SJCRH30 (cell line): ENCODE measurements around the gene ANKRD26. TPM values are rescaled to one million over a fixed set of nuclear protein-coding genes. Genes with fewer than 3 reads are reported as not detected.

Source experiments
- DNase-seq, 2 experiments: peaks; one replicate each; pipeline ENCODE4 v3.0.0-alpha.2; 2015 to 2020
- H3K27ac ChIP-seq: fragments of 250-450 bp; sonication (Bioruptor Pico); 2 replicates; pipeline ENCODE4 v1.5.1; 2020; ENCODE audit warnings: mild to moderate bottlenecking, moderate library complexity
- H3K27me3 ChIP-seq: fragments of 250-450 bp; sonication (Bioruptor Pico); 2 replicates; pipeline ENCODE4 v1.5.1; 2020; ENCODE audit warnings: mild to moderate bottlenecking, moderate library complexity
- H3K36me3 ChIP-seq: fragments of 250-450 bp; sonication (Bioruptor Pico); 2 replicates; pipeline ENCODE4 v1.5.1; 2020; ENCODE audit warnings: mild to moderate bottlenecking, moderate library complexity
- H3K4me1 ChIP-seq: fragments of 250-450 bp; sonication (Bioruptor Pico); 2 replicates; pipeline ENCODE4 v1.5.1; 2020; ENCODE audit warnings: mild to moderate bottlenecking, moderate library complexity
- H3K4me3 ChIP-seq: fragments of 250-450 bp; sonication (Bioruptor Pico); 2 replicates; pipeline ENCODE4 v1.5.1; 2020; ENCODE audit warnings: mild to moderate bottlenecking, moderate library complexity
- H3K9me3 ChIP-seq: fragments of 250-450 bp; sonication (Bioruptor Pico); replicated peaks from 2 replicates; pipeline ENCODE4 v1.5.1; 2020; ENCODE audit warnings: mild to moderate bottlenecking, moderate library complexity
- total RNA-seq: library from RNA; depleted of rRNA; stranded (reverse); fragments of >200 nt; shearing (Covaris generic); gene quantifications from 2 replicates; pipeline ENCODE4 v1.2.3, GENCODE V29; 2014; rRNA removed

The ANKRD26 gene
- total RNA-seq, 1 experiment from 2014 or later: 13.9 TPM

- no peaks in the 10 kb centered on the region; the same call in 1 of the 2 replicates for H3K27me3 ChIP-seq
- no peaks in the 10 kb centered on the region for H3K9me3 ChIP-seq
- no peaks in the 10 kb centered on the region for H3K4me1 ChIP-seq
- no peak overlapping the region for H3K4me3 ChIP-seq
- no peak overlapping the region for H3K27ac ChIP-seq
- H3K36me3 ChIP-seq: no peaks in the 10 kb centered on the region
- DNase-seq: no peak
These were observed 121.8 kb downstream of the ANKRD26 start for GRCh38 chr10:26978519-26978918.

DNA sequence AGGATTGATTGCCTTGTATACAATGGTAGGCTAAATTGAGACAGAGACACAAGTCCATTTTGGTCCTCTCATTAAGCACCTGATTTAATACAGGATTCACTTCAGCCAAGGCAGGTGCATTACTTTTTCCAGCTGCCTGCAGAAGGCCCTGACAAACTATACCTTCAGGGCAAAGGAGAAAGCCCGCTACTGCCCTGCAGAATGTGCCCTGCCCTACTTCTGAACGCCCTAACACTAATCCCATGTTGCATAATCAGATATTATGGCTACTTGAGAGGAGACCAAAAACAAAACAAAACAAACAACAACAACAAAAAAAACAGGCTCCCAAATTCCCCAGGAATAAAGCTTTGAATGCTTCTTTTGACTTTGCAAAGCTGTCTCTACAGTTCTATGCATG, 122.7 kb downstream of the ANKRD26 start:
- no peaks in the 10 kb centered on the region for H3K36me3 ChIP-seq
- H3K9me3 ChIP-seq: no peaks in the 10 kb centered on the region
- no peak overlapping the region for H3K27ac ChIP-seq
- no peak for DNase-seq
- H3K27me3 ChIP-seq: no peaks in the 10 kb centered on the region; the same call in 1 of the 2 replicates
- H3K4me3 ChIP-seq: no peak overlapping the region
- no peaks in the 10 kb centered on the region for H3K4me1 ChIP-seq

GRCh38 chr10:26970667-26971066, 129.6 kb downstream of the ANKRD26 start:
- Histone ChIP-seq H3K27ac (no peak overlapping the region), H3K27me3 (no peaks in the 10 kb centered on the region), H3K9me3 (no peaks in the 10 kb centered on the region), H3K4me3 (no peak overlapping the region), H3K4me1 (no peaks in the 10 kb centered on the region), H3K36me3 (no peaks in the 10 kb centered on the region)
- DNase-seq: no peak

- Histone ChIP-seq H3K4me3 (no peak overlapping the region), H3K27me3 (no peaks in the 10 kb centered on the region), H3K4me1 (no peaks in the 10 kb centered on the region), H3K9me3 (no peaks in the 10 kb centered on the region), H3K27ac (no peak overlapping the region), H3K36me3 (no peaks in the 10 kb centered on the region)
- no peak for DNase-seq
These were observed 131.0 kb downstream of the ANKRD26 start for GRCh38 chr10:26969145-26969926.

DNA sequence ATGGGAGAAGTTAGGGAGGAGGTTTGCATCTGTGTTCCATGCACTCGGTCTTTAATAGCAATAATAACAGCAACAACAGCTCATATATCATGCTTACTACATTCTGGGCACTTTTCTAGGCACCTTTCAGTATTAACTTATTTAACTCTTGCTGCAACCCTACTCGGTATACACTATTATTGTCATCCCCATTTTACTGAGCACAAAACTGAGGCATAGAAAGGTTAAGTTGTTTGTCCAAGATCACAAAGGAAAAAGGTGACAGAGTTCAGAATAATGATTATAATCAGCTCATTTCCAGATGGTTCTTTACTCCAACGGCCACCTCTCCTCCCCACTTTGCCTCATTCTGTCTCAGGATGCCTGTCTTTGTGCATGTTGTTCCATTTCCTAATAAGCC, 137.5 kb downstream of the ANKRD26 start:
- Histone ChIP-seq H3K27ac (no peak overlapping the region), H3K9me3 (no peaks in the 10 kb centered on the region), H3K36me3 (no peaks in the 10 kb centered on the region), H3K4me3 (no peak overlapping the region), H3K27me3 (no peaks in the 10 kb centered on the region), H3K4me1 (no peaks in the 10 kb centered on the region)
- no peak for DNase-seq

- Histone ChIP-seq H3K27ac (no peak overlapping the region), H3K27me3 (no peaks in the 10 kb centered on the region), H3K9me3 (no peaks in the 10 kb centered on the region), H3K4me1 (no peaks in the 10 kb centered on the region), H3K36me3 (no peaks in the 10 kb centered on the region), H3K4me3 (no peak overlapping the region)
- no peak for DNase-seq
These were observed 140.0 kb downstream of the ANKRD26 start for GRCh38 chr10:26960308-26960707.

GRCh38 chr10:26959841-26960240, 140.5 kb downstream of the ANKRD26 start:
- H3K27ac ChIP-seq: no peak overlapping the region
- no peak overlapping the region for H3K4me3 ChIP-seq
- no peaks in the 10 kb centered on the region for H3K36me3 ChIP-seq
- no peaks in the 10 kb centered on the region for H3K9me3 ChIP-seq
- no peak for DNase-seq
- H3K27me3 ChIP-seq: no peaks in the 10 kb centered on the region
- H3K4me1 ChIP-seq: no peaks in the 10 kb centered on the region

Other genes with a start within 250 kb of the ANKRD26 start
- gene ABI1, start 239.5 kb downstream of the ANKRD26 start, total RNA-seq: 43.8 and 49.6 TPM in 2 replicates
- gene YME1L1, start 53.9 kb upstream of the ANKRD26 start, total RNA-seq: 239 and 288 TPM in 2 replicates
- 78.8 and 86.7 TPM in 2 replicates for gene MASTL, start 54.9 kb upstream of the ANKRD26 start, total RNA-seq
- gene ACBD5, start 140.3 kb upstream of the ANKRD26 start, total RNA-seq: 19.2 and 21.1 TPM in 2 replicates